Stomach (tissue), 4 donors: ENCODE measurements around the gene RAB17.

ENCODE experiments used
- EP300 ChIP-seq: sonication (generic); formaldehyde crosslinking; IDR thresholded peaks from one replicate; pipeline ENCODE4 v1.6.1; 2017; ENCODE audit warnings: antibody characterized with exemption
- POLR2A ChIP-seq, 4 donors: fragments of 450-650 bp; IDR thresholded peaks; one replicate each; pipeline ENCODE4 v1.6.1; 2016; ENCODE audit warnings: antibody characterized with exemption in 4 of 4, control low read depth in 2 of 4, mild to moderate bottlenecking in 1 of 4, moderate library complexity in 1 of 4
- POLR2AphosphoS5 ChIP-seq, 3 donors: sonication (generic); formaldehyde crosslinking; IDR thresholded peaks; one replicate each; pipeline ENCODE4 v1.6.1; 2016; ENCODE audit warnings: antibody characterized with exemption in 3 of 3
- TF ChIP-seq, protein P1 (sequence below), 7 experiments: fragments of 450-650 bp in 4 of 7; fragments of 200-600 bp in 3 of 7; sonication (generic) in 3 of 7; IDR thresholded peaks; one replicate each; pipeline ENCODE4 v1.5.1; 2016 to 2019; ENCODE audit warnings: antibody characterized with exemption in 7 of 7, control low read depth in 2 of 7, mild to moderate bottlenecking in 1 of 7

DNA sequence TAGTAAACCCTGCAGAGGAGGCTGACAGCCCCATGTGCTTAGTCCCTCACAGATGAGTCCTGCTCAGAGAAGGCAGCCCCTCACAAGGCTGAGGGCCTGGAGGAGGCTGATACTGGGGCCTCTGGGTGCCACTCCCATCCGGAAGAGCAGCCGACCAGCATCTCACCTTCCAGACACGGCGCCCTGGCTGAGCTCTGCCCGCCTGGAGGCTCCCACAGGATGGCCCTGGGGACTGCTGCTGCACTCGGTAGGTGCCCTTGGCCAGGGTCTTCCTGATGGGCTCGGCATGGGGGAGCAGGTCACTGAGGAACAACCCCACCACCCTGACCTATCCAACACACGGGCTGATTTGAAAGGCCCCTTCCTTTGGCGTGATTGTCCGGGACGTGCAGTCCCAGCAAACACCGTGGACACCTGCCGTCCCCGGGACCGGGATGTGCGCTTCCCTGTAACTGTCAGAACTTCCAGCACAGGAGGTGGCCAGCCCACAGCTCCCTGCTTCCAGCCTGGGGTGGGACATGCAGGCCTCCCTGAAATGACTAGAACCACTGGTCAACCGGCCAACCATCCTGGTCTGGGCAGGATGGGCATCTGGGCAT is 64.9 kb downstream of the RAB17 start:
- TF ChIP-seq POLR2A (IDR thresholded peaks at IDR 0.05), result no peak
- TF ChIP-seq, protein P1, sequence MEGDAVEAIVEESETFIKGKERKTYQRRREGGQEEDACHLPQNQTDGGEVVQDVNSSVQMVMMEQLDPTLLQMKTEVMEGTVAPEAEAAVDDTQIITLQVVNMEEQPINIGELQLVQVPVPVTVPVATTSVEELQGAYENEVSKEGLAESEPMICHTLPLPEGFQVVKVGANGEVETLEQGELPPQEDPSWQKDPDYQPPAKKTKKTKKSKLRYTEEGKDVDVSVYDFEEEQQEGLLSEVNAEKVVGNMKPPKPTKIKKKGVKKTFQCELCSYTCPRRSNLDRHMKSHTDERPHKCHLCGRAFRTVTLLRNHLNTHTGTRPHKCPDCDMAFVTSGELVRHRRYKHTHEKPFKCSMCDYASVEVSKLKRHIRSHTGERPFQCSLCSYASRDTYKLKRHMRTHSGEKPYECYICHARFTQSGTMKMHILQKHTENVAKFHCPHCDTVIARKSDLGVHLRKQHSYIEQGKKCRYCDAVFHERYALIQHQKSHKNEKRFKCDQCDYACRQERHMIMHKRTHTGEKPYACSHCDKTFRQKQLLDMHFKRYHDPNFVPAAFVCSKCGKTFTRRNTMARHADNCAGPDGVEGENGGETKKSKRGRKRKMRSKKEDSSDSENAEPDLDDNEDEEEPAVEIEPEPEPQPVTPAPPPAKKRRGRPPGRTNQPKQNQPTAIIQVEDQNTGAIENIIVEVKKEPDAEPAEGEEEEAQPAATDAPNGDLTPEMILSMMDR (IDR thresholded peaks at IDR 0.05), result no peak
- no peak for TF ChIP-seq POLR2AphosphoS5 (IDR thresholded peaks at IDR 0.05)
- TF ChIP-seq EP300, result no peak
